HG03064 (cell line): ENCODE measurements around the gene RAB42.

ENCODE experiments used
- ATAC-seq: cut with Tn5 transposase; IDR thresholded peaks from one replicate; pipeline ENCODE4 v1.9.1; 2021; ENCODE audit warnings: low read depth; ENCODE audit not compliant: unreplicated experiment

The RAB42 gene

DNA sequence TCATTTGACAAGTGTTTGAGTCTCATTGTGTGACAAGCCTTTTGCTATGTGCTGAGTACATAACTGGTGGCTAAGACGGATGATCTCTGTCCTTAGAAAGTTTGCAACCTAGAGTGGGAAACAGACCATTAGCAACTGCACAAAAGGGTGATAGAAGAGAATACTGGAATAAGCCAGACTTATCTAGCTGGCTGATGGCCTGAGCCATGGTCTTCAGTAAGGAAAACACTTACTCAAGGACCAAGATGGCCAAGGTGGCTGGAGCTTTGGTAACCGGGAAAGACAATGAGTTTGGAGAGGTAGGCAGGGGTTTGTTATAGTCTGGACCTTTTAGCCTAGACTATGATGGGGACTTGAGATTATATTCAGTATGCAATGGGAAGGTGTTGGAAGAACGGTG lies 52.4 kb downstream of the RAB42 start:
- no peak for ATAC-seq
